Stomach (tissue), 9 donors: ENCODE measurements around the gene FOXS1. TPM values are rescaled to one million over a fixed set of nuclear protein-coding genes. Genes with fewer than 3 reads are reported as not detected.
A peak's percentile ranks its signal among the peaks of the same experiment; 100 is the strongest.

Experiments used
- DNase-seq, 2 donors: peaks; one replicate each; pipeline versions ENCODE4 v3.0.0 to v3.0.0-alpha.2; 2013 to 2019
- H3K27ac ChIP-seq, 5 donors: fragments of 200-600 bp in 4 of 5; sonication (generic) in 4 of 5; one replicate each; pipeline ENCODE4 v1.5.1; 2013 to 2019; ENCODE audit warnings: mild to moderate bottlenecking in 1 of 5, moderate library complexity in 1 of 5
- H3K27me3 ChIP-seq, 3 donors: fragments of 200-600 bp; sonication (generic); one replicate each; pipeline ENCODE4 v1.5.1; 2017 to 2019; ENCODE audit warnings: mixed run types in 1 of 3
- H3K36me3 ChIP-seq, 4 donors: fragments of 200-600 bp; sonication (generic); 1 replicate in 3 of 4; 2 replicates in 1 of 4; pipeline ENCODE4 v1.5.1; 2016 to 2019
- H3K4me1 ChIP-seq, 4 donors: fragments of 200-600 bp; sonication (generic); one replicate each; pipeline ENCODE4 v1.5.1; 2016 to 2019
- H3K4me3 ChIP-seq, 4 donors: fragments of 200-600 bp; sonication (generic) in 3 of 4; one replicate each; pipeline ENCODE4 v1.5.1; 2016 to 2019; ENCODE audit warnings: mild to moderate bottlenecking in 1 of 4
- H3K9me3 ChIP-seq, 4 donors: fragments of 200-600 bp; sonication (generic); one replicate each; pipeline ENCODE4 v1.5.1; 2016 to 2019
- EP300 ChIP-seq: sonication (generic); formaldehyde crosslinking; IDR thresholded peaks from one replicate; pipeline ENCODE4 v1.6.1; 2017; ENCODE audit warnings: antibody characterized with exemption
- POLR2A ChIP-seq, 4 donors: fragments of 450-650 bp; IDR thresholded peaks; one replicate each; pipeline ENCODE4 v1.6.1; 2016; ENCODE audit warnings: antibody characterized with exemption in 4 of 4, control low read depth in 2 of 4, mild to moderate bottlenecking in 1 of 4, moderate library complexity in 1 of 4
- POLR2AphosphoS5 ChIP-seq, 3 donors: sonication (generic); formaldehyde crosslinking; IDR thresholded peaks; one replicate each; pipeline ENCODE4 v1.6.1; 2016; ENCODE audit warnings: antibody characterized with exemption in 3 of 3
- WGBS, 5 donors: extraction: QIAGEN DNeasy Blood & Tissue Kit in 3 of 5; methylation state at CpG; one replicate each; pipeline versions ENCODE4 v1.1.5 to v1.1.7; 2013 to 2018; 5-methylcytosine and 5-hydroxymethylcytosine counted together
- intact Hi-C: fragments of 100-400 bp; cut with DNase I; formaldehyde crosslinking; loops from one replicate; pipeline ENCODE4 v1.15.1; 2023; ENCODE audit warnings: low total_unique reads
- polyA plus RNA-seq, 3 donors: library from polyadenylated mRNA; stranded (reverse); fragments of 200-250 nt; gene quantifications; one replicate each; pipeline ENCODE4 v1.2.3, GENCODE V29; 2013
- total RNA-seq, 5 donors: library from RNA; depleted of rRNA; stranded (reverse); fragments of >200 nt; gene quantifications; one replicate each; pipeline versions ENCODE4 v1.1.0 to v1.2.3, GENCODE V29; 2014 to 2016
- TF ChIP-seq, protein P1 (sequence below), 7 experiments: fragments of 450-650 bp in 4 of 7; fragments of 200-600 bp in 3 of 7; sonication (generic) in 3 of 7; IDR thresholded peaks; one replicate each; pipeline ENCODE4 v1.5.1; 2016 to 2019; ENCODE audit warnings: antibody characterized with exemption in 7 of 7, control low read depth in 2 of 7, mild to moderate bottlenecking in 1 of 7
- donor health status: healthy with polysubstance abuse.
- donor health status: Bipolar disorder and iron deficiency.
- donor health status: healthy.

FOXS1 gene
- total and polyA plus RNA-seq, 8 donors = 0.43 to 1.1 (median 0.44) TPM; not detected in 5

DNA sequence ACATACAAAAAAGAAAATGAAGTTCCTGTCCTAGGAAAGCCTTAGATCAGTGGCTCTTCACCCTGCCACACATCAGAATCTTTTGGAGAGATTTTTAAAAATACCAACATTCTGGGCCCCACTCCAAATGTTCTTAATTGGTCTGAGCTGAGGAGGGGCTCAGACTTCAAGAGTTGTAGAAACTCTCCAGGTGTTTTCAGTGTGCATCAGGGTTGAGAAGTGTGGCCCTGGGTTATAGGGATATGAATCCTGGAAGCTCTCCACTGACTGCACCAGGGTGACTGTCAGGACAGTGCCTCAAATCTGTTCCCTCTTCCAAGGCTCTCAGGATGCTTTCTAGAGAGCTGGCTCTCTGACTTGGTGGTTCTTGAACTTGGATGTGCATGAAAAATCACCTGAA is 31.8 kb downstream of the FOXS1 start:
- Histone ChIP-seq H3K4me1 (no peaks in the 10 kb centered on the region), H3K9me3 (no peaks in the 10 kb centered on the region), H3K27ac (no peak overlapping the region), H3K36me3 (no peaks in the 10 kb centered on the region), H3K4me3 (no peak overlapping the region), H3K27me3 (no peaks in the 10 kb centered on the region)
- no peak for DNase-seq
- intact Hi-C loops = no loop called here
- TF ChIP-seq EP300 (no peak), POLR2A (IDR thresholded peaks at IDR 0.05) (no peak), POLR2AphosphoS5 (IDR thresholded peaks at IDR 0.05) (no peak)
- TF ChIP-seq, protein P1, sequence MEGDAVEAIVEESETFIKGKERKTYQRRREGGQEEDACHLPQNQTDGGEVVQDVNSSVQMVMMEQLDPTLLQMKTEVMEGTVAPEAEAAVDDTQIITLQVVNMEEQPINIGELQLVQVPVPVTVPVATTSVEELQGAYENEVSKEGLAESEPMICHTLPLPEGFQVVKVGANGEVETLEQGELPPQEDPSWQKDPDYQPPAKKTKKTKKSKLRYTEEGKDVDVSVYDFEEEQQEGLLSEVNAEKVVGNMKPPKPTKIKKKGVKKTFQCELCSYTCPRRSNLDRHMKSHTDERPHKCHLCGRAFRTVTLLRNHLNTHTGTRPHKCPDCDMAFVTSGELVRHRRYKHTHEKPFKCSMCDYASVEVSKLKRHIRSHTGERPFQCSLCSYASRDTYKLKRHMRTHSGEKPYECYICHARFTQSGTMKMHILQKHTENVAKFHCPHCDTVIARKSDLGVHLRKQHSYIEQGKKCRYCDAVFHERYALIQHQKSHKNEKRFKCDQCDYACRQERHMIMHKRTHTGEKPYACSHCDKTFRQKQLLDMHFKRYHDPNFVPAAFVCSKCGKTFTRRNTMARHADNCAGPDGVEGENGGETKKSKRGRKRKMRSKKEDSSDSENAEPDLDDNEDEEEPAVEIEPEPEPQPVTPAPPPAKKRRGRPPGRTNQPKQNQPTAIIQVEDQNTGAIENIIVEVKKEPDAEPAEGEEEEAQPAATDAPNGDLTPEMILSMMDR (IDR thresholded peaks at IDR 0.05) = no peak

DNA sequence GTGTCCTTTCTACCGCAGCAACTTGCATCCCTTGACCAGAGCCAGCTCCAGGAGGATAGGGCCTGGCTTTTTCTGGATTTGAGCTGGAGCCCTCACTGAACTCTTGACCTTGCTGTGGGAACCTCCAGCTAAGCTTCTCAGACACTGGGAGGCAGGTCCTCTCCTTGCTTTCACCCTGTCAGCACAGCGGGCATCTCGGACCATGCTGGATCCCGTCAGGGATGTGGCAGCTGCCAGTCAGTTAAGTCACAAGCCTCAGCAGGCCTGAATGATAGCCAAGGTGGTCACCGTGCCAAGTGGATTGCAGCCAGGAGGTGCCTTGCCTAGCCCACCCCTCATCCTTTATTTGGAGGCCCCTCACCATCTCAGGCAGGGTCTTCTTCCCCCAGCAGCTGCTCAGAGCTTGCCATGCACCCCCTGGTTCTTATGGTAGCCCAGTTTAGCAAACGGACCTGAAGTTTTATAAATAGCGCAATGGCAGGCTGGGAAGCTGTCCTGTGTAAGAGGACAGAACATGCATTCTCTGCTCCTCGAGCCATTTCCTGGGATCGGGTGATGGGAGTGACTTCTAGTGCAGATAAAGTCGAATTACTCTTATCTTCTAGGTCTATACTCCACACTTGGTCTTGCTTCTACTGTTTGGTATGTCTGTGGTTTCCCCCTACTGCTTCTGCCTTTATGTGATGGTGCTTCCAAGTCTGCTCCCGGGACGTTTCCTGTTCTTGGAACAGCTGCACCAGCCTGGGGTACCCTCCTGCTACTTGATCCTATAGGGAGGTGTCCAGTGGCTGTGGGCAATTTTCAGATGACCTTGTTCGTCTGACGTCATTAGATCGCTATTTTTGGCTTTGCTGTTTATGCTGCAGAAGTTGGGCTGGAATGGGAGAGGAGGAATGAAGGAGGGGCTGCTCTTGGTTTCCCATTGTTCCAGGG is 33.3 kb downstream of the FOXS1 start:
- no peaks in the 10 kb centered on the region for H3K4me1 ChIP-seq
- H3K9me3 ChIP-seq = no peaks in the 10 kb centered on the region
- TF ChIP-seq POLR2A (IDR thresholded peaks at IDR 0.05) (no peak), EP300 (no peak), POLR2AphosphoS5 (IDR thresholded peaks at IDR 0.05) (no peak)
- TF ChIP-seq, protein P1 (IDR thresholded peaks at IDR 0.05) = no peak
- no peaks in the 10 kb centered on the region for H3K36me3 ChIP-seq
- no peak overlapping the region for H3K4me3 ChIP-seq
- no peak overlapping the region for H3K27ac ChIP-seq
- whole genome bisulfite sequencing, 5 donors = 49 to 64% (median 60%) methylated on average over 11 to 15 of the region's 15 CpGs
- peak in 1 of 2 donors; percentile 57 for DNase-seq
- no peaks in the 10 kb centered on the region for H3K27me3 ChIP-seq
- intact Hi-C loops = no loop called here

DNA sequence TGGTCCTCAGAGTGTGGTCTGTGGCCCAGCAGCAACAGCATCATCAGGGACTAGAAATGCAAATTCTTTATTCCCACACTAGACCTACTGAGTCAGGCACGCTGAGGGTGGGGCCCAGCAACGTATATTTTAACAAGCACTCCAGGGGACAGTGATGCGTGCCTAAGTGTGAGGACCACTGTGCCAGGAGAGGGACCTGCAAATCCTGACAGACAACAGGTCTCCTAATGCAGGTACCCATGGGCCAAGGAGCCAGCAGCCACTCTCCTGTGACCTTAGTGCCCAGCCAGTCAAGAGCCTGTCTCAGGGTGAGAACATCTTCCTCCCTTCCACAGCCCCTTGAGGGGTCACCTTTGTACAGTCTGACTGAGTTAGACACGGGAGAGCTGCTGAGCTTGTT is 34.2 kb downstream of the FOXS1 start:
- 85 to 95% (median 91%) methylated on average over 2 to 4 of the region's 4 CpGs for WGBS, 5 donors
- intact Hi-C loops = no loop called here
- H3K4me1 ChIP-seq = no peaks in the 10 kb centered on the region
- H3K9me3 ChIP-seq = no peaks in the 10 kb centered on the region
- no peak overlapping the region for H3K4me3 ChIP-seq
- H3K27me3 ChIP-seq = no peaks in the 10 kb centered on the region
- H3K36me3 ChIP-seq = no peaks in the 10 kb centered on the region
- DNase-seq = no peak
- TF ChIP-seq POLR2AphosphoS5 (IDR thresholded peaks at IDR 0.05) = no peak
- TF ChIP-seq, protein P1 (IDR thresholded peaks at IDR 0.05) = no peak
- no peak for TF ChIP-seq POLR2A (IDR thresholded peaks at IDR 0.05)
- TF ChIP-seq EP300 = no peak
- H3K27ac ChIP-seq = no peak overlapping the region

DNA sequence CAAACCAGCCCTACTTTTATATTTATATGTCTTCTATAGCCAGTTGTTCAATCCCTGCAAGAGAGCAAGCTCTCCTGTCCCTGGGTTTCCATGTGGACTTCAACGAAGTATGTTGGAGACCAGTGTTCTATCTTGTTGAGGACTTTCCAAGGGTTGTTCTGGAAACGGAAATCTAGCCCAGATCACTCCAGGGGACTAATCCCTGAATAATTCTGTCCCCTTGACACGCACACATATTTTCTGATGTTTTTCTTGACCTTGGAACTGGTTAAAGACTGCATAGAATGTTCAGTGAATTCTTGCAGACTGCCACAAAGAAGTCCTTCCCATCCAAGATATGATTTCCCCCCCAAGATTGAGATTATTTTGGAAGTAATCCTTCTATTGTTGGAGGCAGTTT is 35.7 kb downstream of the FOXS1 start:
- 76 to 95% (median 81%) methylated on average over 3 of the region's 3 CpGs for WGBS, 5 donors
- Histone ChIP-seq H3K27me3 (no peaks in the 10 kb centered on the region), H3K4me3 (no peak overlapping the region), H3K27ac (no peak overlapping the region), H3K9me3 (no peaks in the 10 kb centered on the region), H3K36me3 (no peaks in the 10 kb centered on the region), H3K4me1 (no peaks in the 10 kb centered on the region)
- intact Hi-C loops = no loop called here
- no peak for DNase-seq
- TF ChIP-seq EP300 (no peak), POLR2AphosphoS5 (IDR thresholded peaks at IDR 0.05) (no peak), POLR2A (IDR thresholded peaks at IDR 0.05) (no peak)
- TF ChIP-seq, protein P1 (IDR thresholded peaks at IDR 0.05) = no peak
